GM21576 (cell line): ENCODE measurements around the gene NKD1.
A peak's percentile ranks its signal among the peaks of the same experiment; 100 is the strongest.
"Not testable (repeated sequence)": the region's sequence is repeated elsewhere in the genome, so short reads cannot be mapped to it uniquely, and the experiment has no call there.

ENCODE experiments used
- ATAC-seq: cut with Tn5 transposase; IDR thresholded peaks from one replicate; pipeline ENCODE4 v1.9.1; 2021; ENCODE audit warnings: mild to moderate bottlenecking, moderate library complexity; ENCODE audit not compliant: unreplicated experiment

Gene NKD1

GRCh38 chr16:50548125-50548908 is at the start of gene NKD1:
Gene NKD1, plus strand, starts transcription at chr16:50548396. Its CDS starts 158 bp downstream, at chr16:50548554.
- ATAC-seq, result peak; percentile 72

GRCh38 chr16:50498431-50499155 is 49.6 kb upstream of the NKD1 start:
- ATAC-seq, result no peak

GRCh38 chr16:50499254-50499653 is 48.9 kb upstream of the NKD1 start:
- no peak for ATAC-seq

GRCh38 chr16:50500171-50500874 is 47.9 kb upstream of the NKD1 start:
- ATAC-seq, result no peak

- no peak for ATAC-seq
Observed at GRCh38 chr16:50501251-50501650, 46.9 kb upstream of the NKD1 start.

GRCh38 chr16:50501986-50502615 is 46.1 kb upstream of the NKD1 start:
- ATAC-seq, result no peak

GRCh38 chr16:50502616-50503011 is 45.6 kb upstream of the NKD1 start:
- no peak for ATAC-seq

GRCh38 chr16:50503868-50504531 is 44.2 kb upstream of the NKD1 start:
- not testable (repeated sequence) for ATAC-seq

- no peak for ATAC-seq
Observed at GRCh38 chr16:50505115-50505514, 43.1 kb upstream of the NKD1 start.

GRCh38 chr16:50505714-50506542 is 42.3 kb upstream of the NKD1 start:
- ATAC-seq, result no peak

GRCh38 chr16:50506543-50506937 is 41.7 kb upstream of the NKD1 start:
- no peak for ATAC-seq

- no peak for ATAC-seq
Observed at GRCh38 chr16:50507397-50507796, 40.8 kb upstream of the NKD1 start.

GRCh38 chr16:50509521-50510341 is 38.5 kb upstream of the NKD1 start:
- ATAC-seq, result no peak

GRCh38 chr16:50515218-50515617 is 33.0 kb upstream of the NKD1 start:
- ATAC-seq, result no peak

- no peak for ATAC-seq
Observed at GRCh38 chr16:50516401-50516800, 31.8 kb upstream of the NKD1 start.

GRCh38 chr16:50516890-50517289 is 31.3 kb upstream of the NKD1 start:
- no peak for ATAC-seq

GRCh38 chr16:50517450-50518252 is 30.5 kb upstream of the NKD1 start:
- no peak for ATAC-seq

- no peak for ATAC-seq
Observed at GRCh38 chr16:50519001-50519400, 29.2 kb upstream of the NKD1 start.
